A549 (cell line): ENCODE results near the gene PIK3CD. TPM values are rescaled to one million over a fixed set of nuclear protein-coding genes. Genes with fewer than 3 reads are reported as not detected.

Experiments
- ATAC-seq, 2 experiments: fragments of 200-7000 bp in 1 of 2; fragments of >200 bp in 1 of 2; cut with Nextera tagmentation in 1 of 2; cut with Tn5 transposase in 1 of 2; 3 replicates each; pipeline versions ENCODE4 v1.8.0 to v1.9.1; 2018 to 2020; ENCODE audit warnings: mild to moderate bottlenecking in 1 of 2, moderate library complexity in 1 of 2
- CTCF ChIA-PET: fragments of 300-600 bp; sonication (Branson Sonifier 250); formaldehyde crosslinking; extraction: SDS; loops from one replicate; lab custom pipeline; 2021; ENCODE audit warnings: antibody characterized with exemption, inconsistent platforms; lab: Yijun Ruan, JAX
- POLR2A ChIA-PET: fragments of 350-600 bp; formaldehyde crosslinking; extraction: SDS; loops from one replicate; lab custom pipeline; 2021; ENCODE audit warnings: antibody characterized with exemption, inconsistent platforms; lab: Yijun Ruan, JAX
- DNase-seq, 2 experiments: peaks; one replicate each; pipeline versions ENCODE4 v3.0.0 to v3.0.0-alpha.2; 2011 to 2016; ENCODE audit warnings: low read depth in 1 of 2, low spot score in 1 of 2
- FAIRE-seq: peaks from 2 replicates; lab custom pipeline; 2011; peaks lifted over from hg19 to GRCh38; lab: Jason Lieb, UNC
- H3K27ac ChIP-seq, 2 experiments: fragments of >200 bp; sonication (Bioruptor Twin); formaldehyde crosslinking; 3 replicates each; pipeline ENCODE4 v1.5.1; 2016 to 2017
- H3K4me1 ChIP-seq: fragments of >200 bp; sonication (Bioruptor Twin); formaldehyde crosslinking; 3 replicates; pipeline ENCODE4 v1.6.1; 2016
- H3K4me2 ChIP-seq: fragments of >200 bp; sonication (Bioruptor Twin); formaldehyde crosslinking; 3 replicates; pipeline ENCODE4 v1.6.1; 2016
- H3K4me3 ChIP-seq: fragments of >200 bp; sonication (Bioruptor Twin); formaldehyde crosslinking; 3 replicates; pipeline ENCODE4 v1.5.1; 2016
- H3K9me3 ChIP-seq: fragments of >200 bp; sonication (Bioruptor Twin); formaldehyde crosslinking; 3 replicates; pipeline ENCODE4 v1.6.1; 2016
- EP300 ChIP-seq, 2 experiments: fragments of >200 bp; sonication (Bioruptor Twin); formaldehyde crosslinking; IDR thresholded peaks; 2 replicates in 1 of 2; 3 replicates in 1 of 2; pipeline ENCODE4 v1.6.1; 2016 to 2017
- ESRRA ChIP-seq: fragments of 150-350 bp; IDR thresholded peaks from 2 replicates; pipeline ENCODE4 v1.6.1; 2014; ENCODE audit warnings: mild to moderate bottlenecking, low read length, borderline replicate concordance
- HDAC2 ChIP-seq: fragments of 200-600 bp; sonication (generic); IDR thresholded peaks from 2 replicates; pipeline ENCODE4 v1.6.1; 2016
- HEYL ChIP-seq: fragments of 250-450 bp; sonication (Bioruptor Pico); IDR thresholded peaks from 2 replicates; pipeline ENCODE4 v1.8.0; 2021; ENCODE audit warnings: mild to moderate bottlenecking, moderate library complexity
- JUN ChIP-seq, 2 experiments: fragments of >200 bp; sonication (Bioruptor Twin); formaldehyde crosslinking; IDR thresholded peaks; 2 replicates in 1 of 2; 3 replicates in 1 of 2; pipeline ENCODE4 v1.6.1; 2016 to 2017
- KDM5A ChIP-seq: fragments of 200-600 bp; sonication (generic); IDR thresholded peaks from 2 replicates; pipeline ENCODE4 v1.6.1; 2016; ENCODE audit warnings: antibody characterized with exemption, mild to moderate bottlenecking
- MAFK ChIP-seq: fragments of 450-650 bp; IDR thresholded peaks from 2 replicates; pipeline ENCODE4 v1.6.1; 2014; ENCODE audit not compliant: partially characterized antibody
- RAD21 ChIP-seq, 2 experiments: fragments of >200 bp in 1 of 2; sonication (Bioruptor Twin) in 1 of 2; formaldehyde crosslinking in 1 of 2; IDR thresholded peaks in 1 of 2; conservative IDR thresholded peaks in 1 of 2; 2 replicates in 1 of 2; 3 replicates in 1 of 2; pipeline ENCODE4 v1.6.1; 2012 to 2018; ENCODE audit warnings: inconsistent platforms in 1 of 2
- RNF2 ChIP-seq: fragments of 200-600 bp; sonication (generic); IDR thresholded peaks from 2 replicates; pipeline ENCODE4 v1.6.1; 2016; ENCODE audit warnings: low read depth, mild to moderate bottlenecking, antibody characterized with exemption, moderate library complexity, borderline replicate concordance
- ZNF302 ChIP-seq: fragments of 250-450 bp; sonication (Bioruptor Pico); IDR thresholded peaks from 2 replicates; pipeline ENCODE4 v1.9.0; 2021; ENCODE audit warnings: inconsistent platforms, mild to moderate bottlenecking, moderate library complexity
- WGBS: methylation state at CpG from one replicate; pipeline ENCODE4 v1.1.6; 2017; ENCODE audit errors: missing lambda C conversion rate; 5-methylcytosine and 5-hydroxymethylcytosine counted together
- polyA plus RNA-seq, 4 experiments: library from polyadenylated mRNA; depleted of rRNA in 3 of 4; stranded (reverse); fragments of >200 nt; fragmentation: RNase III in 1 of 4; extraction: RNeasy Plus Mini Kit Qiagen cat#74134 plus additional on column Dnase treatment in 1 of 4; gene quantifications; 2 replicates in 3 of 4; 3 replicates in 1 of 4; pipeline ENCODE4 v1.2.3, GENCODE V29; 2011 to 2017
- TF ChIP-seq, protein P1 (sequence below): fragments of 150-350 bp; IDR thresholded peaks from 2 replicates; pipeline ENCODE4 v1.6.1; 2014; ENCODE audit warnings: low read depth, mild to moderate bottlenecking, low read length
- TF ChIP-seq, protein P2 (sequence below): fragments of 200-600 bp; sonication (generic); IDR thresholded peaks from 2 replicates; pipeline ENCODE4 v1.6.1; 2016; ENCODE audit warnings: antibody characterized with exemption, mild to moderate bottlenecking, moderate library complexity
- TF ChIP-seq, protein P3 (sequence below): fragments of 450-650 bp; IDR thresholded peaks from 2 replicates; pipeline ENCODE4 v1.6.1; 2014; ENCODE audit warnings: antibody characterized with exemption
- TF ChIP-seq, protein P4 (sequence below): fragments of >200 bp; sonication (Bioruptor Twin); formaldehyde crosslinking; IDR thresholded peaks from 2 replicates; pipeline ENCODE4 v1.6.1; 2016

PIK3CD gene
- polyA plus RNA-seq, 2 of the 4 experiments (the other 2 are of a cell fraction): 2.4 to 3.5 TPM

DNA sequence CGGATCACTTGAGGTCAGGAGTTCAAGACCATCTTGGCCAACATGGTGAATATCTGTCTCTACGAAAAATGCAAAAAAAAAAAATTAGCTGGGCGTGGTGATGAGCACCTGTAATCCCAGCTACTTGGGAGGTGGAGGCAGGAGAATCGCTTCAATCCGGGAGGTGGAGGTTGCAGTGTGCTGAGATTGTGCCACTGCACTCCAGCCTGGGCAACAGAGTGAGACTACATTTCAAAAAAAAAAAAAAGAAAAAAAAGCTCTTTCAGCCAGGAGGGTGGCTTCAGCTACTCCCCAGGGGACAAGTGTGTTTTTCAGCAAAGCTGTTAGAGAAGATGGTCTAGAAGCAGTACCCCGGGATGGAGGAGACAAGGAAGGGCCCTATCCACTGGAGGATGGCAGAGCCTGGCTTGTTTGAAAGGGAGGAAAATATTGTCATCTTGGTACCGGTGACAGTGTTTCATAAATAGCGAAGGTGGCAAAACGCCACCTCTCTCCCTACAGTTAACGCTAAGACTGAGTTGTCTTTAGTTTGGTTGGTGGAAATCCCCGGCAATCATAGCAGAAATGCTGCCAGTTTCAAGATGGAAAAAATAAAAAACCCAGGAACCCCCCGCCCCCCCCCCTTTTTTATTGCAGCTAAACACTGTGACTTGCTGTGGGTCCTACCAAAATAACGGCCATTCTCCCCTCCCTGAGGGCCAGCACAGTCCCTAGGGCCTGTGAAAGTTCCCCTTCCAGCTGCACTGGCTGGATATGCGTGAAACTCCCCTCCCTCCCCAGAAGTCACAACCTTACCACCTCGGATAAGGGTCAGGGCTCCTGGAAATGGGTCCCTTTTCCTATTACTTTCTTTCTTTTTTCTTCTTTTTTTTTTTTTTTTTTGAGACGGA lies 3.5 kb downstream of the PIK3CD start:
- ATAC-seq (no peak), FAIRE-seq (no peak), DNase-seq (no peak)
- ChIA-PET POLR2A (no interaction called here), CTCF (interaction anchor here (0.6 to 2.4 kb wide), 4 partner anchors 8 to 210 kb away, joined by 3 to 9 read pairs (median 5); no protein-coding TSS in a partner anchor)
- Histone ChIP-seq H3K4me1 (0 out of 3 replicates have a peak, but pooled peaks cover 5% of the 10 kb centered on the region), H3K27ac (no peak overlapping the region), H3K9me3 (no peaks in the 10 kb centered on the region), H3K4me2 (no peak overlapping the region), H3K4me3 (no peak overlapping the region)
- 73% methylated on average over 16 of the region's 16 CpGs for WGBS
- TF ChIP-seq MAFK (no peak), HDAC2 (no peak), ZNF302 (CRISPR knock-in tag) (no peak), KDM5A (no peak), ESRRA (no peak), JUN (IDR thresholded peaks at IDR 0.05) (no peak)
- TF ChIP-seq, protein P1, sequence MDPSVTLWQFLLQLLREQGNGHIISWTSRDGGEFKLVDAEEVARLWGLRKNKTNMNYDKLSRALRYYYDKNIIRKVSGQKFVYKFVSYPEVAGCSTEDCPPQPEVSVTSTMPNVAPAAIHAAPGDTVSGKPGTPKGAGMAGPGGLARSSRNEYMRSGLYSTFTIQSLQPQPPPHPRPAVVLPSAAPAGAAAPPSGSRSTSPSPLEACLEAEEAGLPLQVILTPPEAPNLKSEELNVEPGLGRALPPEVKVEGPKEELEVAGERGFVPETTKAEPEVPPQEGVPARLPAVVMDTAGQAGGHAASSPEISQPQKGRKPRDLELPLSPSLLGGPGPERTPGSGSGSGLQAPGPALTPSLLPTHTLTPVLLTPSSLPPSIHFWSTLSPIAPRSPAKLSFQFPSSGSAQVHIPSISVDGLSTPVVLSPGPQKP: no peak
- TF ChIP-seq, protein P2, sequence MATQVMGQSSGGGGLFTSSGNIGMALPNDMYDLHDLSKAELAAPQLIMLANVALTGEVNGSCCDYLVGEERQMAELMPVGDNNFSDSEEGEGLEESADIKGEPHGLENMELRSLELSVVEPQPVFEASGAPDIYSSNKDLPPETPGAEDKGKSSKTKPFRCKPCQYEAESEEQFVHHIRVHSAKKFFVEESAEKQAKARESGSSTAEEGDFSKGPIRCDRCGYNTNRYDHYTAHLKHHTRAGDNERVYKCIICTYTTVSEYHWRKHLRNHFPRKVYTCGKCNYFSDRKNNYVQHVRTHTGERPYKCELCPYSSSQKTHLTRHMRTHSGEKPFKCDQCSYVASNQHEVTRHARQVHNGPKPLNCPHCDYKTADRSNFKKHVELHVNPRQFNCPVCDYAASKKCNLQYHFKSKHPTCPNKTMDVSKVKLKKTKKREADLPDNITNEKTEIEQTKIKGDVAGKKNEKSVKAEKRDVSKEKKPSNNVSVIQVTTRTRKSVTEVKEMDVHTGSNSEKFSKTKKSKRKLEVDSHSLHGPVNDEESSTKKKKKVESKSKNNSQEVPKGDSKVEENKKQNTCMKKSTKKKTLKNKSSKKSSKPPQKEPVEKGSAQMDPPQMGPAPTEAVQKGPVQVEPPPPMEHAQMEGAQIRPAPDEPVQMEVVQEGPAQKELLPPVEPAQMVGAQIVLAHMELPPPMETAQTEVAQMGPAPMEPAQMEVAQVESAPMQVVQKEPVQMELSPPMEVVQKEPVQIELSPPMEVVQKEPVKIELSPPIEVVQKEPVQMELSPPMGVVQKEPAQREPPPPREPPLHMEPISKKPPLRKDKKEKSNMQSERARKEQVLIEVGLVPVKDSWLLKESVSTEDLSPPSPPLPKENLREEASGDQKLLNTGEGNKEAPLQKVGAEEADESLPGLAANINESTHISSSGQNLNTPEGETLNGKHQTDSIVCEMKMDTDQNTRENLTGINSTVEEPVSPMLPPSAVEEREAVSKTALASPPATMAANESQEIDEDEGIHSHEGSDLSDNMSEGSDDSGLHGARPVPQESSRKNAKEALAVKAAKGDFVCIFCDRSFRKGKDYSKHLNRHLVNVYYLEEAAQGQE: no peak

DNA sequence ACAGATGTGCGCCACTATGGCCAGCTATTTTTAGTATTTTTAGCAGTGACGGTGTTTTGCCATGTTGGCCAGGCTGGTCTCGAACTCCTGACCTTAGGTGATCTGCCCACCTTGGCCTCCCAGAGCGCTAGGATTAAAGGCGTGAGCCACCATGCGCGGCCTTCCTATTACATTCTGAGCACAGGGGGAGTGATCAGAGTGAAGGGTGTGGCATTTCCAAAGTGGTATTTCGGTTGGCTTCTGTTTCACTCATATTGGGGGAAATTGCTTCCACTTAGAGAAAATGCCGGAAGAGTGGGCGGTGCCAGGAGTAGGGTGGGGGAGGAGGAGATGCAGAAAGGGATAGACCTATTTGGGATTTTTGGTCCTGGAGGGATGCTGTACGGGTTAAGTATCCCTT lies 4.3 kb downstream of the PIK3CD start:
- Histone ChIP-seq H3K9me3 (no peaks in the 10 kb centered on the region), H3K4me2 (no peak overlapping the region), H3K4me1 (0 out of 3 replicates have a peak, but pooled peaks cover 5% of the 10 kb centered on the region), H3K27ac (no peak overlapping the region), H3K4me3 (no peak overlapping the region)
- ATAC-seq: no peak
- no peak for DNase-seq
- ChIA-PET POLR2A (no interaction called here), CTCF (interaction anchor here (0.6 to 2.1 kb wide), 3 partner anchors 8 to 210 kb away, joined by 3 to 9 read pairs (median 4); no protein-coding TSS in a partner anchor)
- 83% methylated on average over 10 of the region's 11 CpGs for WGBS
- FAIRE-seq: no peak
- TF ChIP-seq, protein P3, sequence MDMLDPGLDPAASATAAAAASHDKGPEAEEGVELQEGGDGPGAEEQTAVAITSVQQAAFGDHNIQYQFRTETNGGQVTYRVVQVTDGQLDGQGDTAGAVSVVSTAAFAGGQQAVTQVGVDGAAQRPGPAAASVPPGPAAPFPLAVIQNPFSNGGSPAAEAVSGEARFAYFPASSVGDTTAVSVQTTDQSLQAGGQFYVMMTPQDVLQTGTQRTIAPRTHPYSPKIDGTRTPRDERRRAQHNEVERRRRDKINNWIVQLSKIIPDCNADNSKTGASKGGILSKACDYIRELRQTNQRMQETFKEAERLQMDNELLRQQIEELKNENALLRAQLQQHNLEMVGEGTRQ: no peak
- no peak for TF ChIP-seq RNF2

DNA sequence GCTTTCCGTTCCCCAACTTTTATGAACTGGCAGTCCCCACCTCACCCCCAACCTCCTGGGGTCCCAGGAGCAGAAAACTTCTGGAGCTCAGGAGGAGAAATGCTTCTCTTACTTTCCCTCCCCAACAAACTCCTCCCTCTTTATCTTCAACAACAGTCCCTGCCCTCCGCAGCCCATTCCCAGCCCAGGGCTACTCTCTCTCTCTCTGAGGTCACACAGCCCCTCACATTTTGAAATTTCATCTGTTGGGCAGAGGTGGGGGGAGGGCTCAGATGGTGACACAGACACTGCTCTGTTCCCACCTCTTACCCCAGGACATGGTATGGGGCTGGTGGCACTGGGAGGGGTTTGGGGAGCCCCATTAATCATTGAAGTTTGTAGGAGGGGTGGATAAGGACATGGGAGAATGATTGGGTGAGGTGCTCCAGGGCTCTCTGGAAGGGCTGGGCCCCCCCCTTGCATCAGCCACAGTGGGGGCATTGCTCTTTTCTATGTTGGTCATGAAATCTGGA lies 6.0 kb downstream of the PIK3CD start:
- Histone ChIP-seq H3K4me1 (0 out of 3 replicates have a peak, but pooled peaks cover 5% of the 10 kb centered on the region), H3K4me2 (no peak overlapping the region), H3K27ac (no peak overlapping the region), H3K4me3 (no peak overlapping the region), H3K9me3 (no peaks in the 10 kb centered on the region)
- no peak for ATAC-seq
- 79% methylated on average over 2 of the region's 2 CpGs for WGBS
- POLR2A ChIA-PET: no interaction called here
- CTCF ChIA-PET: interaction anchor here (0.6 to 1.6 kb wide), 3 partner anchors 19 to 42 kb away, joined by 3 to 4 read pairs (median 3); no protein-coding TSS in a partner anchor
- no peak for FAIRE-seq
- DNase-seq: no peak
- TF ChIP-seq HEYL (CRISPR knock-in tag) (no peak), RAD21 (conservative IDR thresholded peaks at IDR 0.05 in 1 of 2, IDR thresholded peaks at IDR 0.05 in 1 of 2) (no peak), EP300 (IDR thresholded peaks at IDR 0.05) (no peak)
- TF ChIP-seq, protein P4, sequence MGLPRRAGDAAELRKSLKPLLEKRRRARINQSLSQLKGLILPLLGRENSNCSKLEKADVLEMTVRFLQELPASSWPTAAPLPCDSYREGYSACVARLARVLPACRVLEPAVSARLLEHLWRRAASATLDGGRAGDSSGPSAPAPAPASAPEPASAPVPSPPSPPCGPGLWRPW: no peak
